Small intestine (tissue), 7 donors: ENCODE data around the gene PCDHA9. TPM values are rescaled to one million over a fixed set of nuclear protein-coding genes. Genes with fewer than 3 reads are reported as not detected.
"Not testable (repeated sequence)": the region's sequence is repeated elsewhere in the genome, so short reads cannot be mapped to it uniquely, and the experiment has no call there.

Experiments
- DNase-seq, 2 donors: peaks; one replicate each; pipeline versions ENCODE4 v3.0.0 to v3.0.0-alpha.2; 2013
- FAIRE-seq: peaks from 2 replicates; lab custom pipeline; 2012; peaks lifted over from hg19 to GRCh38; lab: Jason Lieb, UNC
- H3K27ac ChIP-seq, 3 donors: one replicate each; pipeline ENCODE4 v1.5.1; 2013; ENCODE audit warnings: low read length in 2 of 3, mild to moderate bottlenecking in 2 of 3, control low read depth in 1 of 3, inconsistent platforms in 1 of 3, low read depth in 1 of 3, moderate library complexity in 1 of 3
- H3K27me3 ChIP-seq, 3 donors: one replicate each; pipeline ENCODE4 v1.6.1; 2013; ENCODE audit warnings: low read length in 3 of 3, inconsistent platforms in 1 of 3; ENCODE audit not compliant: control insufficient read depth in 3 of 3, insufficient read depth in 3 of 3
- H3K36me3 ChIP-seq, 3 donors: one replicate each; pipeline ENCODE4 v1.6.1; 2013; ENCODE audit warnings: low read length in 3 of 3, inconsistent platforms in 1 of 3, low read depth in 1 of 3, mild to moderate bottlenecking in 1 of 3, moderate library complexity in 1 of 3; ENCODE audit not compliant: control insufficient read depth in 3 of 3, insufficient read depth in 2 of 3
- H3K4me1 ChIP-seq, 3 donors: one replicate each; pipeline ENCODE4 v1.6.1; 2013; ENCODE audit warnings: low read length in 2 of 3, inconsistent platforms in 1 of 3, low read depth in 1 of 3, mild to moderate bottlenecking in 1 of 3, moderate library complexity in 1 of 3; ENCODE audit not compliant: control insufficient read depth in 3 of 3, insufficient read depth in 2 of 3
- H3K4me3 ChIP-seq, 3 donors: one replicate each; pipeline ENCODE4 v1.5.1; 2013; ENCODE audit warnings: low read length in 3 of 3, control low read depth in 1 of 3, inconsistent platforms in 1 of 3, low read depth in 1 of 3, mild to moderate bottlenecking in 1 of 3, moderate library complexity in 1 of 3
- H3K9me3 ChIP-seq, 2 donors: one replicate each; pipeline ENCODE4 v1.6.1; 2013; ENCODE audit warnings: low read depth in 1 of 2, low read length in 1 of 2; ENCODE audit not compliant: control insufficient read depth in 2 of 2, insufficient read depth in 1 of 2
- WGBS, 3 donors: extraction: QIAGEN DNeasy Blood & Tissue Kit; methylation state at CpG; one replicate each; pipeline ENCODE4 v1.1.7; 2013; 5-methylcytosine and 5-hydroxymethylcytosine counted together
- polyA plus RNA-seq, 4 donors: library from polyadenylated mRNA; stranded (reverse) in 3 of 4; unstranded in 1 of 4; fragments of 200-250 nt in 3 of 4; fragments of 120-200 nt in 1 of 4; gene quantifications; one replicate each; pipeline versions ENCODE4 v1.2.1 to v1.2.3, GENCODE V29; 2013
- donor health status: healthy with polysubstance abuse.
- donor health status: control.
- donor health status: control.
- donor health status: Bipolar disorder and iron deficiency.
- donor health status: healthy.

PCDHA9 gene
- polyA plus RNA-seq, 4 donors = 0.01 to 0.06 TPM; not detected in 2

DNA sequence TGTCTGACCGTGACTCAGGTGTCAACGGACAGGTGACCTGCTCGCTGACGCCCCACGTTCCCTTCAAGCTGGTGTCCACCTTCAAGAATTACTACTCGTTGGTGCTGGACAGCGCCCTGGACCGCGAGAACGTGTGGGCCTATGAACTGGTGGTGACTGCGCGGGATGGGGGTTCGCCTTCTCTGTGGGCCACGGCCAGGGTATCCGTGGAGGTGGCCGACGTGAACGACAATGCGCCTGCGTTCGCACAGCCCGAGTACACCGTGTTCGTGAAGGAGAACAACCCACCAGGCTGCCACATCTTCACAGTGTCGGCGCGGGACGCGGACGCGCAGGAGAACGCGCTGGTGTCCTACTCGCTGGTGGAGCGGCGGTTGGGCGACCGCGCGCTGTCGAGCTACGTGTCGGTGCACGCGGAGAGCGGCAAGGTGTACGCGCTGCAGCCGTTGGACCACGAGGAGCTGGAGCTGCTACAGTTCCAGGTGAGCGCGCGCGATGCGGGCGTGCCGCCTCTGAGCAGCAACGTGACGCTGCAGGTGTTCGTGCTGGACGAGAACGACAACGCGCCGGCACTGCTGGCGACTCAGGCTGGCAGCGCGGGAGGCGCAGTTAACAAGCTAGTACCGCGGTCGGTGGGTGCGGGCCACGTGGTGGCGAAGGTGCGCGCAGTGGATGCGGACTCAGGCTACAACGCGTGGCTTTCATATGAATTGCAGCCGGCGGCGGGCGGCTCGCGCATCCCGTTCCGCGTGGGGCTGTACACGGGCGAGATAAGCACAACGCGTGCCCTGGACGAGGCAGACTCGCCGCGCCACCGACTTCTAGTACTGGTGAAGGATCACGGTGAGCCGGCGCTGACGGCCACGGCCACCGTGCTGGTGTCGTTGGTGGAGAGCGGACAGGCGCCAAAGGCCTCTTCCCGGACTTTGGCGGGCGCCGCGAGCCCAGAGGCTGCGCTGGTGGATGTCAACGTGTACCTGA, 22.3 kb downstream of the PCDHA9 start:
- no peak overlapping the region for H3K4me3 ChIP-seq
- 58 to 78% (median 74%) methylated on average over 109 to 114 of the region's 114 CpGs for WGBS, 3 donors
- no peak overlapping the region for H3K27ac ChIP-seq
- H3K36me3 ChIP-seq = no peaks in the 10 kb centered on the region
- no peak for FAIRE-seq
- no peaks in the 10 kb centered on the region for H3K4me1 ChIP-seq
- H3K9me3 ChIP-seq = peaks cover 3 to 37% of the 10 kb centered on the region in 2 donors
- DNase-seq = no peak
- no peaks in the 10 kb centered on the region for H3K27me3 ChIP-seq

DNA sequence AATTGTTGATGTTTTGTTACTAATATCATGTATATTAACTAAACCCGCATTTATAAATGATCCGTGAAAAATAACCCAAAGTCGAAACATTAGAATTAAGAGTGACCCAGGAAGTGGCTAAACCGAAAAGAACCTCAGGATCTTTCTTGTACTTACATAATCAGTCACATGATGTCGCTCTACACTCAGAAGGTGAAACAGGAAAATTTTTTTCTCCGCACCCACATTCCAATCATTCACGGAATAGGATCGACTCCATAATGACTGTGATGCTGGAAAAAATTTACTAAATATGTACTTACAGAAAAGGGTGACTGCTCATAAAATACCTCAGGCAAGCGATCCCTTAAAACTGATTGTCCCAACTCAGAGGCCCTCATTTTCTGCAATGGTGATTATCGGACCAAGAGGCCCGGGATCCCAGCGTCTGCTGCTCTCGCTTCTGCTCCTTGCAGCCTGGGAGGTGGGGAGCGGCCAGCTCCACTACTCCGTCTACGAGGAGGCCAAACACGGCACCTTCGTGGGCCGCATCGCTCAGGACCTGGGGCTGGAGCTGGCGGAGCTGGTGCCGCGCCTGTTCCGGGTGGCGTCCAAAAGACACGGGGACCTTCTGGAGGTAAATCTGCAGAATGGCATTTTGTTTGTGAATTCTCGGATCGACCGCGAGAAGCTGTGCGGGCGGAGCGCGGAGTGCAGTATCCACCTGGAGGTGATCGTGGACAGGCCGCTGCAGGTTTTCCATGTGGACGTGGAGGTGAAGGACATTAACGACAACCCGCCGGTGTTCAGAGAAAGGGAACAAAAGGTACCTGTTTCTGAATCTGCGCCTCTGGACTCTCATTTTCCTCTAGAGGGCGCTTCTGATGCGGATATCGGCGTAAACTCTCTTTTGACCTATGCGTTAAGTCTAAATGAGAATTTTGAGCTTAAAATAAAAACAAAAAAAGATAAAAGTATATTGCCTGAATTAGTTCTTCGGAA, 27.2 kb downstream of the PCDHA9 start, which contains the start of gene PCDHA12:
Gene PCDHA12, plus strand, starts transcription at position 224 of the 981 bp plus-strand sequence. Its CDS starts 165 bp downstream, at position 389.
- peaks cover 0 to 6% (median 0%) of the 10 kb centered on the region in 3 donors for H3K27me3 ChIP-seq

DNA sequence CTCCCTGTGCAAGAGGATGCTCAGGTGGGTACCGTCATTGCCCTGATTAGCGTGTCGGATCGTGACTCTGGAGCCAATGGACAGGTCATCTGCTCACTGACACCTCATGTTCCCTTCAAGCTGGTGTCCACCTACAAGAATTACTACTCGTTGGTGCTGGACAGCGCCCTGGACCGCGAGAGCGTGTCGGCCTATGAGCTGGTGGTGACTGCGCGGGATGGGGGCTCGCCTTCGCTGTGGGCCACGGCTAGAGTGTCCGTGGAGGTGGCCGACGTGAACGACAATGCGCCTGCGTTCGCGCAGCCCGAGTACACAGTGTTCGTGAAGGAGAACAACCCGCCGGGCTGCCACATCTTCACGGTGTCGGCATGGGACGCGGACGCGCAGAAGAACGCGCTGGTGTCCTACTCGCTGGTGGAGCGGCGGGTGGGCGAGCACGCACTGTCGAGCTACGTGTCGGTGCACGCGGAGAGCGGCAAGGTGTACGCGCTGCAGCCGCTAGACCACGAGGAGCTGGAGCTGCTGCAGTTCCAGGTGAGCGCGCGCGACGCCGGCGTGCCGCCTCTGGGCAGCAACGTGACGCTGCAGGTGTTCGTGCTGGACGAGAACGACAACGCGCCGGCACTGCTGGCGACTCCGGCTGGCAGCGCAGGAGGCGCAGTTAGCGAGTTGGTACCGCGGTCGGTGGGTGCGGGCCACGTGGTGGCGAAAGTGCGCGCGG, 28.5 kb downstream of the PCDHA9 start:
- not testable (repeated sequence) for FAIRE-seq, H3K27me3 ChIP-seq, H3K4me3 ChIP-seq, H3K27ac ChIP-seq, H3K4me1 ChIP-seq, DNase-seq, H3K36me3 ChIP-seq
- H3K9me3 ChIP-seq = peaks cover 1 to 34% of the 10 kb centered on the region in 2 donors
- 49 to 75% (median 71%) methylated on average over 70 to 80 of the region's 80 CpGs for WGBS, 3 donors

More for the DNA sequence above, 27.2 kb downstream of the PCDHA9 start, which contains the start of gene PCDHA12:
- H3K9me3 ChIP-seq = peaks cover 4 to 43% of the 10 kb centered on the region in 2 donors
- FAIRE-seq (no peak), DNase-seq (no peak)
- no peak within 1 kb of the TSS for H3K27ac ChIP-seq
- H3K4me1 ChIP-seq = no peaks in the 10 kb centered on the region
- H3K4me3 ChIP-seq = no peak within 1 kb of the TSS
- H3K36me3 ChIP-seq = no peaks in the 10 kb centered on the region
- 22 to 39% (median 37%) methylated on average over 46 to 47 of the region's 47 CpGs for WGBS, 3 donors

DNA sequence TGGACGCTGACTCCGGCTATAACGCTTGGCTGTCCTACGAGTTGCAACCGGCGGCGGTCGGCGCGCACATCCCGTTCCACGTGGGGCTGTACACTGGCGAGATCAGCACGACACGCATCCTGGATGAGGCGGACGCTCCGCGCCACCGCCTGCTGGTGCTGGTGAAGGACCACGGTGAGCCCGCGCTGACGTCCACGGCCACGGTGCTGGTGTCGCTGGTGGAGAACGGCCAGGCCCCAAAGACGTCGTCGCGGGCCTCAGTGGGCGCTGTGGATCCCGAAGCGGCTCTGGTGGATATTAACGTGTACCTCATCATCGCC, 29.0 kb downstream of the PCDHA9 start:
- 54 to 76% (median 67%) methylated on average over 37 of the region's 37 CpGs for WGBS, 3 donors
- Histone ChIP-seq H3K4me3 (no peak overlapping the region), H3K36me3 (no peaks in the 10 kb centered on the region), H3K27me3 (peaks cover 0 to 6% (median 0%) of the 10 kb centered on the region in 3 donors), H3K27ac (no peak overlapping the region), H3K4me1 (no peaks in the 10 kb centered on the region), H3K9me3 (peaks cover 1 to 34% of the 10 kb centered on the region in 2 donors)
- DNase-seq = no peak
- FAIRE-seq = no peak

DNA sequence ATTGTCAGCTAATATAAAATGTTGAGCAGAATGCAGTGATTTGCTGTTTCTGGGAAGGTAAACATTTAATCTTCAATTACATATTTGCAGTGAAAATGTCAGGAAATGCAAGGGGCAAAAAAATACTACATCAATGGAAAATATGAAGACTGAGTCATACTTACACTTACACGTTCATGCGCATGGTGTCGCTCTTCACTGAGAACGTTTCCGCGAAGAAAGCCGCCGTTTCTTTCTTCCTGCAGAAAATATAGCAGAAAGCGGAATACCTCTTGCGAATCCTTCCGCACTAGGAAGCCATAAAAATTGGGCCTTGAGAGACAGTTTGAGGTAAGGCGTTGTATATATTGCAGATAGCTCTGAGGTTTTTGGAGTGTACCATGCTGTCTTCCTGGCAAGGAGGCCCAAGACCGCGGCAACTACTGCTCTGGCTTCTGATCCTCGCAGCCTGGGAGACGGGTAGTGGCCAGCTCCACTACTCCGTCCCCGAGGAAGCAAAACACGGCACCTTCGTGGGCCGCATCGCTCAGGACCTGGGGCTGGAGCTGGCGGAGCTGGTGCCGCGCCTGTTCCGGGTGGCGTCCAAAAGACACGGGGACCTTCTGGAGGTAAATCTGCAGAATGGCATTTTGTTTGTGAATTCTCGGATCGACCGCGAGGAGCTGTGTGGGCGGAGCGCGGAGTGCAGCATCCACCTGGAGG, 33.9 kb downstream of the PCDHA9 start, which contains the start of gene PCDHA13:
Gene PCDHA13, plus strand, starts transcription at position 236 of the 702 bp plus-strand sequence. Its CDS starts 145 bp downstream, at position 381.
- Histone ChIP-seq H3K36me3 (no peaks in the 10 kb centered on the region), H3K4me1 (no peaks in the 10 kb centered on the region), H3K9me3 (peaks cover 1 to 36% of the 10 kb centered on the region in 2 donors), H3K27ac (no peak within 1 kb of the TSS), H3K4me3 (no peak within 1 kb of the TSS), H3K27me3 (peaks cover 0 to 7% (median 0%) of the 10 kb centered on the region in 3 donors)
- FAIRE-seq = no peak
- no peak for DNase-seq
- WGBS, 3 donors = 16 to 42% (median 35%) methylated on average over 30 to 35 of the region's 35 CpGs

DNA sequence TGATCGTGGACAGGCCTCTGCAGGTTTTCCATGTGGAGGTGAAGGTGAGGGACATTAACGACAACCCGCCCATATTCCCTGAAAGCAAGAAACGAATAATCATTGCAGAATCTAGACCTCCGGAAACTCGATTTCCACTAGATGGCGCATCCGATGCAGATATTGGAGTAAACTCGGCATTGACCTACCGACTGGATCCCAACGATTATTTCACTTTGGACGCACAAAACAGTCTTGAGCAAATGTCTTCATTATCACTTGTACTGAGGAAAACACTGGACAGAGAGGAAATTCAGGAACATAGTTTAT, 34.4 kb downstream of the PCDHA9 start:
- DNase-seq (no peak), FAIRE-seq (no peak)
- no peaks in the 10 kb centered on the region for H3K36me3 ChIP-seq
- H3K4me1 ChIP-seq = no peaks in the 10 kb centered on the region
- H3K27ac ChIP-seq = no peak overlapping the region
- peaks cover 0 to 31% of the 10 kb centered on the region in 2 donors for H3K9me3 ChIP-seq
- no peak overlapping the region for H3K4me3 ChIP-seq
- peaks cover 0 to 6% (median 0%) of the 10 kb centered on the region in 3 donors for H3K27me3 ChIP-seq
- WGBS, 3 donors = 23 to 41% (median 30%) methylated on average over 12 of the region's 12 CpGs

DNA sequence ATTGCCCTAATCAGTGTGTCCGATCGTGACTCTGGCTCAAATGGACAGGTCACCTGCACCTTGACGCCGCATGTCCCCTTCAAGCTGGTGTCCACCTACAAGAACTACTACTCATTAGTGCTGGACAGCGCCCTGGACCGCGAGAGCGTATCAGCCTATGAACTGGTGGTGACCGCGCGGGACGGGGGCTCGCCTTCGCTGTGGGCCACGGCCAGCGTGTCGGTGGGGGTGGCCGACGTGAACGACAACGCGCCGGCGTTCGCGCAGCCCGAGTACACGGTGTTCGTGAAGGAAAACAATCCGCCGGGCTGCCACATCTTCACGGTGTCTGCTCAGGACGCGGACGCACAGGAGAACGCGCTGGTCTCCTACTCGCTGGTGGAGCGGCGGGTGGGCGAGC, 35.2 kb downstream of the PCDHA9 start:
- Histone ChIP-seq H3K9me3 (peaks cover 0 to 30% of the 10 kb centered on the region in 2 donors), H3K36me3 (no peaks in the 10 kb centered on the region), H3K27me3 (peaks cover 0 to 6% (median 0%) of the 10 kb centered on the region in 3 donors), H3K4me1 (no peaks in the 10 kb centered on the region), H3K4me3 (no peak overlapping the region), H3K27ac (no peak overlapping the region)
- WGBS, 3 donors = 52 to 74% (median 63%) methylated on average over 28 to 41 of the region's 41 CpGs
- no peak for FAIRE-seq
- DNase-seq = no peak
